HepG2 (cell line): Measurements from ENCODE around the gene GPLD1. TPM values are rescaled to one million over a fixed set of nuclear protein-coding genes. Genes with fewer than 3 reads are reported as not detected.

ENCODE experiments used
- ATAC-seq: fragments of 200-7000 bp; cut with Tn5 transposase; 3 replicates; pipeline ENCODE4 v1.9.1; 2020; ENCODE audit warnings: mild to moderate bottlenecking, moderate library complexity
- BruUV-seq: library from RNA; stranded (reverse); fragments of 400-500 nt; replicated peaks from 2 replicates; lab custom pipeline; 2021; lab: Mats Ljungman, UMichigan
- CTCF ChIA-PET: fragments of 300-600 bp; formaldehyde crosslinking; extraction: SDS; loops from one replicate; lab custom pipeline; 2021; ENCODE audit warnings: low total read pairs, inconsistent platforms, low intra/inter-chr PET ratio; lab: Yijun Ruan, JAX
- POLR2A ChIA-PET: fragments of 350-600 bp; sonication (Branson Sonifier 250); formaldehyde crosslinking; loops from one replicate; lab custom pipeline; 2020; ENCODE audit warnings: antibody characterized with exemption, inconsistent platforms; lab: Yijun Ruan, JAX
- DNase-seq: peaks from one replicate; pipeline ENCODE4 v3.0.0-alpha.2; 2015; ENCODE audit warnings: low spot score
- FAIRE-seq: peaks from 3 replicates; lab custom pipeline; 2011; peaks lifted over from hg19 to GRCh38; lab: Jason Lieb, UNC
- H2AFZ ChIP-seq: one replicate; pipeline ENCODE4 v1.6.1; 2011; ENCODE audit warnings: low read length, inconsistent platforms
- H3K27ac ChIP-seq: fragments of 300-600 bp; 3 replicates; pipeline ENCODE4 v1.8.0; 2011; ENCODE audit warnings: mixed run types, mild to moderate bottlenecking, mixed read lengths, low read length, inconsistent platforms; ENCODE audit not compliant: insufficient read depth; ENCODE audit errors: extremely low read length
- H3K27me3 ChIP-seq, 2 experiments: fragments of 200-600 bp in 1 of 2; 2 replicates in 1 of 2; 3 replicates in 1 of 2; pipeline versions ENCODE4 v1.6.0 to v1.8.0; 2011; ENCODE audit warnings: low read length in 2 of 2, mild to moderate bottlenecking in 2 of 2, moderate library complexity in 2 of 2, inconsistent platforms in 1 of 2; ENCODE audit not compliant: insufficient read depth in 2 of 2, control insufficient read depth in 1 of 2
- H3K36me3 ChIP-seq, 2 experiments: fragments of 200-600 bp in 1 of 2; replicated peaks in 1 of 2; 2 replicates in 1 of 2; 3 replicates in 1 of 2; pipeline versions ENCODE4 v1.5.1 to v1.8.0; 2011; ENCODE audit warnings: low read length in 2 of 2, inconsistent platforms in 1 of 2; ENCODE audit not compliant: insufficient read depth in 2 of 2, control insufficient read depth in 1 of 2
- H3K4me1 ChIP-seq: 2 replicates; pipeline ENCODE4 v1.5.1; 2012; ENCODE audit warnings: low read length, inconsistent platforms; ENCODE audit not compliant: insufficient read depth
- H3K4me2 ChIP-seq: 2 replicates; pipeline ENCODE4 v1.6.0; 2011; ENCODE audit warnings: low read depth, low read length, inconsistent platforms
- H3K4me3 ChIP-seq, 3 experiments: fragments of 200-600 bp in 1 of 3; sonication (generic), shearing (Covaris generic) in 1 of 3; replicated peaks in 1 of 3; 2 replicates each; pipeline ENCODE4 v1.5.1; 2011 to 2016; ENCODE audit warnings: low read length in 3 of 3, inconsistent platforms in 2 of 3, low read depth in 2 of 3, mild to moderate bottlenecking in 2 of 3, control low read depth in 1 of 3, mixed read lengths in 1 of 3; ENCODE audit not compliant: insufficient read depth in 1 of 3
- H3K79me2 ChIP-seq: one replicate; pipeline ENCODE4 v1.6.1; 2011; ENCODE audit warnings: low read length, inconsistent platforms; ENCODE audit not compliant: insufficient read depth
- H3K9ac ChIP-seq: 2 replicates; pipeline ENCODE4 v1.6.0; 2011; ENCODE audit warnings: mild to moderate bottlenecking, low read depth, low read length, inconsistent platforms; ENCODE audit not compliant: insufficient read depth
- H3K9me3 ChIP-seq: 2 replicates; pipeline ENCODE4 v1.5.1; 2012; ENCODE audit warnings: mild to moderate bottlenecking, low read length
- H4K20me1 ChIP-seq: 2 replicates; pipeline ENCODE4 v1.6.0; 2011; ENCODE audit warnings: inconsistent platforms, mild to moderate bottlenecking, low read length, moderate library complexity; ENCODE audit not compliant: insufficient read depth
- CBX5 ChIP-seq: sonication (generic); formaldehyde crosslinking; IDR thresholded peaks from 2 replicates; pipeline ENCODE4 v1.4.0; 2020; ENCODE audit warnings: missing genetic modification reagents, borderline replicate concordance
- DNMT1 ChIP-seq: sonication (generic); formaldehyde crosslinking; IDR thresholded peaks from 2 replicates; pipeline ENCODE4 v1.5.1; 2020; ENCODE audit warnings: mild to moderate bottlenecking, missing genetic modification reagents
- POLR2G ChIP-seq: fragments of 200-400 bp; formaldehyde crosslinking; IDR thresholded peaks from 2 replicates; pipeline ENCODE4 v1.6.1; 2018; ENCODE audit warnings: mild to moderate bottlenecking, low read depth, low read length, moderate library complexity
- RELA ChIP-seq: sonication (generic); formaldehyde crosslinking; IDR thresholded peaks from 2 replicates; pipeline ENCODE4 v1.4.0; 2020; ENCODE audit warnings: missing genetic modification reagents
- SRSF4 ChIP-seq: fragments of 200-400 bp; formaldehyde crosslinking; IDR thresholded peaks from one replicate; pipeline ENCODE4 v1.6.1; 2018; ENCODE audit warnings: mild to moderate bottlenecking, low read depth, low read length, moderate library complexity; ENCODE audit not compliant: poor library complexity, severe bottlenecking
- ZBTB20 ChIP-seq: sonication (generic); formaldehyde crosslinking; IDR thresholded peaks from 2 replicates; pipeline ENCODE4 v1.8.1; 2023; ENCODE audit warnings: missing genetic modification reagents, low read depth, mild to moderate bottlenecking, borderline replicate concordance
- ZSCAN12 ChIP-seq: sonication (generic); formaldehyde crosslinking; IDR thresholded peaks from 2 replicates; pipeline ENCODE4 v1.9.0; 2021; ENCODE audit warnings: mild to moderate bottlenecking, missing genetic modification reagents
- WGBS: methylation state at CpG from one replicate; pipeline ENCODE4 v1.1.6; 2017; ENCODE audit warnings: low lambda C conversion rate; 5-methylcytosine and 5-hydroxymethylcytosine counted together
- in situ Hi-C: cut with HindIII; loops from 2 replicates; pipeline ENCODE4 v1.10.0; 2017; ENCODE audit warnings: low pct_unique_long_range_greater_than_20kb; ENCODE audit not compliant: extremely low pct_ligation_motif_present
- intact Hi-C: fragments of 100-400 bp; cut with micrococcal nuclease; formaldehyde crosslinking; loops from one replicate; pipeline ENCODE4 v1.10.0; 2022; ENCODE audit not compliant: unreplicated experiment
- polyA plus RNA-seq, 8 experiments: library from polyadenylated mRNA; depleted of rRNA in 3 of 8; stranded (reverse) in 7 of 8; unstranded in 1 of 8; fragments of >200 nt; fragmentation: Illumina TruSeq in 4 of 8; extraction: Trizol in 4 of 8; gene quantifications; 2 replicates each; pipeline versions ENCODE4 v1.2.1 to v1.2.3, GENCODE V29; 2011 to 2016; ENCODE audit warnings: low read depth in 4 of 8, missing spikeins in 1 of 8, mixed read lengths in 1 of 8; ENCODE audit not compliant: insufficient read depth in 1 of 8
- total RNA-seq, 5 experiments: library from RNA; depleted of rRNA; stranded (reverse); fragments of >200 nt; fragmentation: Illumina TruSeq; extraction: Trizol; gene quantifications; 2 replicates each; pipeline ENCODE4 v1.2.3, GENCODE V29; 2016; ENCODE audit warnings: low read depth in 1 of 5
- TF ChIP-seq, protein P1 (sequence below): sonication (generic); formaldehyde crosslinking; IDR thresholded peaks from 2 replicates; pipeline ENCODE4 v1.4.0; 2020; ENCODE audit warnings: missing genetic modification reagents
- TF ChIP-seq, protein P2 (sequence below): sonication (generic); formaldehyde crosslinking; IDR thresholded peaks from 2 replicates; pipeline ENCODE4 v1.4.0; 2020; ENCODE audit warnings: mild to moderate bottlenecking, missing genetic modification reagents

GPLD1 gene
- total and polyA plus RNA-seq, 2 of the 13 experiments (the other 11 are each of a cell fraction or from before 2014, with no cell fraction given), result 6.2 to 7.6 TPM

DNA sequence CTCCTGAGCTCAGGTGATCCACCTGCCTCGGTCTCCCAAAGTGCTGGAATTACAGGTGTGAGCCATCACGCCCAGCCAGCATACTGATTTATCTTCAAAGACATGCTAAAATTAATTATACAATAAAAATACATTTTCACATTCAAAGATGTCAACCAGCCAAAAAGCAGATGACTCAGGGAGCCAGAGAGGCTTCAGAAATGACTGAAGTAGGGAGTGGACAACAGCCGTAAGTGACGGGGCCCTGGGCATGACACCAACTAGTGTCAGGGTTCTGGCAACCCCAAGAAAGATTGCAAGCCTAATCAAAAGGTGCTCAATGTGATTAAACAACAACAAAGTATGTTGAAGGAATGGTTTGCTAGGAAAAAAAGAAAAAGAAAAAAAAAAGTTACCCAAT lies 28.4 kb downstream of the GPLD1 start:
- Histone ChIP-seq H3K9me3 (no peaks in the 10 kb centered on the region), H3K9ac (no peak overlapping the region), H2AFZ (no peak overlapping the region), H3K4me3 (no peak overlapping the region), H3K27ac (no peak overlapping the region), H3K36me3 (no peaks in the 10 kb centered on the region), H4K20me1 (no peaks in the 10 kb centered on the region), H3K4me1 (no peaks in the 10 kb centered on the region), H3K79me2 (no peaks in the 10 kb centered on the region), H3K27me3 (no peaks in the 10 kb centered on the region), H3K4me2 (no peak overlapping the region)
- ATAC-seq (no peak), FAIRE-seq (no peak), DNase-seq (no peak)
- 98% methylated on average over 4 of the region's 4 CpGs for WGBS
- POLR2A ChIA-PET, result no interaction called here
- no TSS peak for BruUV-seq
- intact Hi-C loops (no loop called here), in situ Hi-C loops (no loop called here)
- no peak for TF ChIP-seq ZSCAN12 (CRISPR knock-in tag)
- no peak for TF ChIP-seq ZBTB20 (CRISPR knock-in tag)
- TF ChIP-seq SRSF4, result no peak
- TF ChIP-seq, protein P1, sequence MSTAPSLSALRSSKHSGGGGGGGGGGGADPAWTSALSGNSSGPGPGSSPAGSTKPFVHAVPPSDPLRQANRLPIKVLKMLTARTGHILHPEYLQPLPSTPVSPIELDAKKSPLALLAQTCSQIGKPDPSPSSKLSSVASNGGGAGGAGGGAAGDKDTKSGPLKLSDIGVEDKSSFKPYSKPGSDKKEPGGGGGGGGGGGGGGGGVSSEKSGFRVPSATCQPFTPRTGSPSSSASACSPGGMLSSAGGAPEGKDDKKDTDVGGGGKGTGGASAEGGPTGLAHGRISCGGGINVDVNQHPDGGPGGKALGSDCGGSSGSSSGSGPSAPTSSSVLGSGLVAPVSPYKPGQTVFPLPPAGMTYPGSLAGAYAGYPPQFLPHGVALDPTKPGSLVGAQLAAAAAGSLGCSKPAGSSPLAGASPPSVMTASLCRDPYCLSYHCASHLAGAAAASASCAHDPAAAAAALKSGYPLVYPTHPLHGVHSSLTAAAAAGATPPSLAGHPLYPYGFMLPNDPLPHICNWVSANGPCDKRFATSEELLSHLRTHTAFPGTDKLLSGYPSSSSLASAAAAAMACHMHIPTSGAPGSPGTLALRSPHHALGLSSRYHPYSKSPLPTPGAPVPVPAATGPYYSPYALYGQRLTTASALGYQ (CRISPR knock-in tag), result no peak
- TF ChIP-seq RELA (CRISPR knock-in tag), result no peak
- no peak for TF ChIP-seq DNMT1 (CRISPR knock-in tag)
- TF ChIP-seq, protein P2, sequence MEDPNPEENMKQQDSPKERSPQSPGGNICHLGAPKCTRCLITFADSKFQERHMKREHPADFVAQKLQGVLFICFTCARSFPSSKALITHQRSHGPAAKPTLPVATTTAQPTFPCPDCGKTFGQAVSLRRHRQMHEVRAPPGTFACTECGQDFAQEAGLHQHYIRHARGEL, result no peak
- no peak for TF ChIP-seq CBX5
- no peak for TF ChIP-seq POLR2G
- CTCF ChIA-PET, result no interaction called here
